NCI-H187 treated with DMSO at 0.1 percent for 48 hours (cell line): ENCODE data around the gene EIPR1.

ENCODE experiments used
- DNase-seq: peaks from one replicate; lab custom pipeline; 2025; lab: John Stamatoyannopoulos, UW

Gene EIPR1

GRCh38 chr2:3246928-3247714 lies 130.5 kb downstream of the EIPR1 start:
- no peak for DNase-seq

GRCh38 chr2:3246406-3246805 lies 131.2 kb downstream of the EIPR1 start:
- DNase-seq = no peak

- no peak for DNase-seq
Measured at GRCh38 chr2:3244486-3244885, 133.1 kb downstream of the EIPR1 start.

GRCh38 chr2:3243804-3244203 lies 133.8 kb downstream of the EIPR1 start:
- DNase-seq = no peak

GRCh38 chr2:3242747-3243369 lies 134.8 kb downstream of the EIPR1 start:
- DNase-seq = no peak

GRCh38 chr2:3241971-3242746 lies 135.5 kb downstream of the EIPR1 start:
- DNase-seq = no peak

GRCh38 chr2:3238951-3239841 lies 138.4 kb downstream of the EIPR1 start:
- DNase-seq = no peak

- no peak for DNase-seq
Measured at GRCh38 chr2:3236300-3237045, 141.1 kb downstream of the EIPR1 start.

- DNase-seq = no peak
Measured at GRCh38 chr2:3233877-3234276, 143.7 kb downstream of the EIPR1 start.

GRCh38 chr2:3229221-3229620 lies 148.4 kb downstream of the EIPR1 start:
- no peak for DNase-seq

GRCh38 chr2:3224681-3225080 lies 152.9 kb downstream of the EIPR1 start:
- no peak for DNase-seq

- DNase-seq = no peak
Measured at GRCh38 chr2:3223080-3223923, 154.3 kb downstream of the EIPR1 start.

- no peak for DNase-seq
Measured at GRCh38 chr2:3222636-3223035, 155.0 kb downstream of the EIPR1 start.

- no peak for DNase-seq
Measured at GRCh38 chr2:3219536-3219935, 158.1 kb downstream of the EIPR1 start.

- DNase-seq = no peak
Measured at GRCh38 chr2:3217646-3218045, 160.0 kb downstream of the EIPR1 start.

- no peak for DNase-seq
Measured at GRCh38 chr2:3216841-3217495, 160.7 kb downstream of the EIPR1 start.

GRCh38 chr2:3214806-3215404 lies 162.7 kb downstream of the EIPR1 start:
- DNase-seq = no peak

- no peak for DNase-seq
Measured at GRCh38 chr2:3214065-3214464, 163.6 kb downstream of the EIPR1 start.

- DNase-seq = no peak
Measured at GRCh38 chr2:3212984-3213383, 164.6 kb downstream of the EIPR1 start.

GRCh38 chr2:3212061-3212362 lies 165.6 kb downstream of the EIPR1 start:
- no peak for DNase-seq
